Mesendoderm (in vitro differentiated cells): ENCODE measurements around the gene MYL1.

Source experiments
- DNase-seq: peaks from one replicate; pipeline ENCODE4 v3.0.0; 2013
- H2AK5ac ChIP-seq: 2 replicates; pipeline ENCODE4 v1.6.1; 2013; ENCODE audit warnings: low read length, inconsistent platforms
- H2BK120ac ChIP-seq: 2 replicates; pipeline ENCODE4 v1.6.1; 2013; ENCODE audit warnings: low read depth, mild to moderate bottlenecking, low read length, moderate library complexity, mixed read lengths
- H2BK15ac ChIP-seq: replicated peaks from 2 replicates; pipeline ENCODE4 v1.6.1; 2013; ENCODE audit warnings: low read depth, mild to moderate bottlenecking, moderate library complexity
- H2BK5ac ChIP-seq: 2 replicates; pipeline ENCODE4 v1.6.1; 2013; ENCODE audit warnings: low read length, inconsistent platforms
- H3K18ac ChIP-seq: 2 replicates; pipeline ENCODE4 v1.6.1; 2013; ENCODE audit warnings: mild to moderate bottlenecking, low read length, mixed read lengths
- H3K23ac ChIP-seq: one replicate; pipeline ENCODE4 v1.6.1; 2013; ENCODE audit warnings: low read length
- H3K27ac ChIP-seq: 2 replicates; pipeline ENCODE4 v1.5.1; 2013; ENCODE audit warnings: low read depth, mild to moderate bottlenecking, inconsistent platforms, low read length, moderate library complexity
- H3K27me3 ChIP-seq: 2 replicates; pipeline ENCODE4 v1.6.1; 2013; ENCODE audit warnings: low read length, control low read depth, mild to moderate bottlenecking, inconsistent platforms; ENCODE audit not compliant: insufficient read depth, poor library complexity
- H3K36me3 ChIP-seq: 2 replicates; pipeline ENCODE4 v1.6.1; 2013; ENCODE audit warnings: low read length, inconsistent platforms; ENCODE audit not compliant: control insufficient read depth, insufficient read depth
- H3K4ac ChIP-seq: one replicate; pipeline ENCODE4 v1.6.1; 2013; ENCODE audit warnings: low read depth, mild to moderate bottlenecking, low read length, moderate library complexity
- H3K4me1 ChIP-seq: 2 replicates; pipeline ENCODE4 v1.6.1; 2013; ENCODE audit warnings: low read depth, low read length, inconsistent platforms; ENCODE audit not compliant: control insufficient read depth
- H3K4me2 ChIP-seq: 2 replicates; pipeline ENCODE4 v1.6.1; 2013; ENCODE audit warnings: low read length
- H3K4me3 ChIP-seq: 2 replicates; pipeline ENCODE4 v1.5.1; 2013; ENCODE audit warnings: mild to moderate bottlenecking, low read length
- H3K56ac ChIP-seq: one replicate; pipeline ENCODE4 v1.6.1; 2013; ENCODE audit warnings: low read length
- H3K79me1 ChIP-seq: 2 replicates; pipeline ENCODE4 v1.6.1; 2013; ENCODE audit warnings: low read length, inconsistent platforms
- H3K79me2 ChIP-seq: 2 replicates; pipeline ENCODE4 v1.6.1; 2013; ENCODE audit warnings: mild to moderate bottlenecking, low read length; ENCODE audit not compliant: control insufficient read depth, insufficient read depth
- H3K9ac ChIP-seq: 2 replicates; pipeline ENCODE4 v1.6.1; 2013; ENCODE audit warnings: low read length, inconsistent platforms
- H4K5ac ChIP-seq: one replicate; pipeline ENCODE4 v1.6.1; 2013; ENCODE audit warnings: low read length
- H4K8ac ChIP-seq: one replicate; pipeline ENCODE4 v1.6.1; 2013; ENCODE audit warnings: low read depth, mild to moderate bottlenecking, control low read depth, low read length, moderate library complexity
- WGBS: extraction: QIAGEN DNeasy Blood & Tissue Kit; methylation state at CpG from one replicate; pipeline ENCODE4 v1.1.7; 2013; ENCODE audit warnings: low lambda C conversion rate, missing lambda C conversion rate; ENCODE audit not compliant: insufficient coverage; ENCODE audit errors: extremely low coverage; 5-methylcytosine and 5-hydroxymethylcytosine counted together

MYL1 gene

GRCh38 chr2:210324906-210325305, 9.9 kb upstream of the MYL1 start:
- Histone ChIP-seq H3K18ac (no peak overlapping the region), H3K27ac (no peak overlapping the region), H3K23ac (no peak overlapping the region), H4K8ac (no peak overlapping the region), H3K4me2 (no peak overlapping the region), H2BK120ac (no peak overlapping the region), H3K9ac (no peak overlapping the region), H4K5ac (no peak overlapping the region), H2AK5ac (no peak overlapping the region), H3K4me3 (no peak overlapping the region), H2BK5ac (no peak overlapping the region), H3K27me3 (no peaks in the 10 kb centered on the region), H3K56ac (no peak overlapping the region), H3K79me1 (no peaks in the 10 kb centered on the region), H2BK15ac (no peak overlapping the region), H3K79me2 (no peaks in the 10 kb centered on the region), H3K36me3 (no peaks in the 10 kb centered on the region), H3K4me1 (no peaks in the 10 kb centered on the region), H3K4ac (no peak overlapping the region)
- WGBS, result no CpG with 5 or more reads among the region's 9 CpGs
- no peak for DNase-seq

GRCh38 chr2:210324458-210324857, 9.5 kb upstream of the MYL1 start:
- H2AK5ac ChIP-seq, result no peak overlapping the region
- H3K4me3 ChIP-seq, result no peak overlapping the region
- no peaks in the 10 kb centered on the region for H3K4me1 ChIP-seq
- no peak overlapping the region for H3K27ac ChIP-seq
- H3K18ac ChIP-seq, result no peak overlapping the region
- H3K79me1 ChIP-seq, result no peaks in the 10 kb centered on the region
- no CpG with 5 or more reads among the region's 4 CpGs for WGBS
- no peak overlapping the region for H3K4me2 ChIP-seq
- no peak overlapping the region for H3K4ac ChIP-seq
- H4K8ac ChIP-seq, result no peak overlapping the region
- H3K23ac ChIP-seq, result no peak overlapping the region
- no peak overlapping the region for H2BK5ac ChIP-seq
- no peaks in the 10 kb centered on the region for H3K36me3 ChIP-seq
- no peak overlapping the region for H3K56ac ChIP-seq
- H4K5ac ChIP-seq, result no peak overlapping the region
- H3K27me3 ChIP-seq, result no peaks in the 10 kb centered on the region
- no peak for DNase-seq
- H2BK15ac ChIP-seq, result no peak overlapping the region
- no peaks in the 10 kb centered on the region for H3K79me2 ChIP-seq
- no peak overlapping the region for H3K9ac ChIP-seq
- no peak overlapping the region for H2BK120ac ChIP-seq

GRCh38 chr2:210323003-210323402, 8.0 kb upstream of the MYL1 start:
- Histone ChIP-seq H2BK15ac (no peak overlapping the region), H2BK5ac (no peak overlapping the region), H3K27ac (no peak overlapping the region), H3K79me2 (no peaks in the 10 kb centered on the region), H3K4me2 (no peak overlapping the region), H4K5ac (no peak overlapping the region), H3K23ac (no peak overlapping the region), H2AK5ac (no peak overlapping the region), H3K56ac (no peak overlapping the region), H3K4me1 (no peaks in the 10 kb centered on the region), H3K79me1 (no peaks in the 10 kb centered on the region), H3K36me3 (no peaks in the 10 kb centered on the region), H3K9ac (no peak overlapping the region), H3K18ac (no peak overlapping the region), H3K27me3 (no peaks in the 10 kb centered on the region), H3K4me3 (no peak overlapping the region), H3K4ac (no peak overlapping the region), H4K8ac (no peak overlapping the region), H2BK120ac (no peak overlapping the region)
- no peak for DNase-seq
- no CpG with 5 or more reads among the region's 4 CpGs for WGBS

- Histone ChIP-seq H4K5ac (no peak overlapping the region), H3K23ac (no peak overlapping the region), H3K79me2 (no peaks in the 10 kb centered on the region), H4K8ac (no peak overlapping the region), H3K27me3 (no peaks in the 10 kb centered on the region), H2BK15ac (no peak overlapping the region), H3K4ac (no peak overlapping the region), H3K79me1 (no peaks in the 10 kb centered on the region), H3K56ac (no peak overlapping the region), H3K18ac (no peak overlapping the region), H3K4me2 (no peak overlapping the region), H3K36me3 (no peaks in the 10 kb centered on the region), H2AK5ac (no peak overlapping the region), H2BK5ac (no peak overlapping the region), H2BK120ac (no peak overlapping the region), H3K9ac (no peak overlapping the region), H3K27ac (no peak overlapping the region), H3K4me3 (no peak overlapping the region), H3K4me1 (no peaks in the 10 kb centered on the region)
- DNase-seq, result no peak
- no CpG with 5 or more reads among the region's 3 CpGs for whole genome bisulfite sequencing
These were observed 3.9 kb upstream of the MYL1 start for GRCh38 chr2:210318891-210319290.

GRCh38 chr2:210318486-210318885, 3.5 kb upstream of the MYL1 start:
- H3K27ac ChIP-seq, result no peak overlapping the region
- no peaks in the 10 kb centered on the region for H3K79me1 ChIP-seq
- no CpG with 5 or more reads among the region's 2 CpGs for WGBS
- H3K18ac ChIP-seq, result no peak overlapping the region
- no peak overlapping the region for H2BK120ac ChIP-seq
- H3K9ac ChIP-seq, result no peak overlapping the region
- H3K4me3 ChIP-seq, result no peak overlapping the region
- DNase-seq, result no peak
- no peak overlapping the region for H2BK15ac ChIP-seq
- no peaks in the 10 kb centered on the region for H3K36me3 ChIP-seq
- no peak overlapping the region for H2BK5ac ChIP-seq
- H4K8ac ChIP-seq, result no peak overlapping the region
- no peak overlapping the region for H3K4me2 ChIP-seq
- no peaks in the 10 kb centered on the region for H3K27me3 ChIP-seq
- H3K79me2 ChIP-seq, result no peaks in the 10 kb centered on the region
- H3K4me1 ChIP-seq, result no peaks in the 10 kb centered on the region
- H4K5ac ChIP-seq, result no peak overlapping the region
- no peak overlapping the region for H2AK5ac ChIP-seq
- H3K23ac ChIP-seq, result no peak overlapping the region
- H3K56ac ChIP-seq, result no peak overlapping the region
- no peak overlapping the region for H3K4ac ChIP-seq

- H2BK5ac ChIP-seq, result no peak overlapping the region
- H3K79me1 ChIP-seq, result no peaks in the 10 kb centered on the region
- no peak overlapping the region for H3K27ac ChIP-seq
- no peak overlapping the region for H3K18ac ChIP-seq
- H3K79me2 ChIP-seq, result no peaks in the 10 kb centered on the region
- H3K27me3 ChIP-seq, result no peaks in the 10 kb centered on the region
- no peaks in the 10 kb centered on the region for H3K4me1 ChIP-seq
- H3K4me2 ChIP-seq, result no peak overlapping the region
- no CpG with 5 or more reads among the region's 1 CpG for WGBS
- H2BK15ac ChIP-seq, result no peak overlapping the region
- no peak overlapping the region for H3K23ac ChIP-seq
- no peak for DNase-seq
- no peak overlapping the region for H3K4ac ChIP-seq
- no peak overlapping the region for H3K4me3 ChIP-seq
- no peak overlapping the region for H3K9ac ChIP-seq
- H4K8ac ChIP-seq, result no peak overlapping the region
- no peaks in the 10 kb centered on the region for H3K36me3 ChIP-seq
- no peak overlapping the region for H2AK5ac ChIP-seq
- no peak overlapping the region for H4K5ac ChIP-seq
- no peak overlapping the region for H2BK120ac ChIP-seq
- H3K56ac ChIP-seq, result no peak overlapping the region
These were observed 4.4 kb downstream of the MYL1 start for GRCh38 chr2:210310550-210310949.
